Measurements from ENCODE around the gene CXCL5. TPM values are rescaled to one million over a fixed set of nuclear protein-coding genes. Genes with fewer than 3 reads are reported as not detected.

CXCL5 gene
- total RNA-seq, 3 donors from 2014 or later (not counting 1 experiment from before 2014, with no cell fraction given), result 0.23 to 2.0 (median 1.5) TPM

GRCh38 chr4:74037076-74037955 lies 38.8 kb upstream of the CXCL5 start:
- Mint-ChIP-seq H3K27ac (no peak overlapping the region), H3K9me3 (peaks cover 0 to 2% of the 10 kb centered on the region in 2 donors), H3K4me1 (peaks cover 16% of the 10 kb centered on the region in 2 donors), H3K36me3 (no peaks in the 10 kb centered on the region), H3K4me3 (peak overlapping the region; percentile 77), H3K27me3 (ENCODE audit: low read depth in 2 of 2) (peaks cover 26 to 48% of the 10 kb centered on the region in 2 donors)
- no peaks in the 10 kb centered on the region for H3K9me3 ChIP-seq (ENCODE audit: control insufficient read depth, insufficient read depth, low read length)
- no peak for ATAC-seq
- whole genome bisulfite sequencing (ENCODE audit: insufficient coverage), result 37% methylated on average over 4 of the region's 4 CpGs
- intact Hi-C loops (cut with micrococcal nuclease), result no loop called here
- no peaks in the 10 kb centered on the region for H3K36me3 ChIP-seq (ENCODE audit: control insufficient read depth, insufficient read depth, low read length)
- TF ChIP-seq, protein P1, sequence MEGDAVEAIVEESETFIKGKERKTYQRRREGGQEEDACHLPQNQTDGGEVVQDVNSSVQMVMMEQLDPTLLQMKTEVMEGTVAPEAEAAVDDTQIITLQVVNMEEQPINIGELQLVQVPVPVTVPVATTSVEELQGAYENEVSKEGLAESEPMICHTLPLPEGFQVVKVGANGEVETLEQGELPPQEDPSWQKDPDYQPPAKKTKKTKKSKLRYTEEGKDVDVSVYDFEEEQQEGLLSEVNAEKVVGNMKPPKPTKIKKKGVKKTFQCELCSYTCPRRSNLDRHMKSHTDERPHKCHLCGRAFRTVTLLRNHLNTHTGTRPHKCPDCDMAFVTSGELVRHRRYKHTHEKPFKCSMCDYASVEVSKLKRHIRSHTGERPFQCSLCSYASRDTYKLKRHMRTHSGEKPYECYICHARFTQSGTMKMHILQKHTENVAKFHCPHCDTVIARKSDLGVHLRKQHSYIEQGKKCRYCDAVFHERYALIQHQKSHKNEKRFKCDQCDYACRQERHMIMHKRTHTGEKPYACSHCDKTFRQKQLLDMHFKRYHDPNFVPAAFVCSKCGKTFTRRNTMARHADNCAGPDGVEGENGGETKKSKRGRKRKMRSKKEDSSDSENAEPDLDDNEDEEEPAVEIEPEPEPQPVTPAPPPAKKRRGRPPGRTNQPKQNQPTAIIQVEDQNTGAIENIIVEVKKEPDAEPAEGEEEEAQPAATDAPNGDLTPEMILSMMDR (IDR thresholded peaks at IDR 0.05), result no peak
- DNase-seq, result no peak
- peaks cover 17% of the 10 kb centered on the region for H3K27me3 ChIP-seq (ENCODE audit: control insufficient read depth, insufficient read depth, low read length)
- H3K27ac ChIP-seq (ENCODE audit: low read length), result no peak overlapping the region
- no peak overlapping the region for H3K4me3 ChIP-seq (ENCODE audit: low read length)
- H3K4me1 ChIP-seq (ENCODE audit: control insufficient read depth, insufficient read depth, low read length), result peaks cover 10% of the 10 kb centered on the region

DNA sequence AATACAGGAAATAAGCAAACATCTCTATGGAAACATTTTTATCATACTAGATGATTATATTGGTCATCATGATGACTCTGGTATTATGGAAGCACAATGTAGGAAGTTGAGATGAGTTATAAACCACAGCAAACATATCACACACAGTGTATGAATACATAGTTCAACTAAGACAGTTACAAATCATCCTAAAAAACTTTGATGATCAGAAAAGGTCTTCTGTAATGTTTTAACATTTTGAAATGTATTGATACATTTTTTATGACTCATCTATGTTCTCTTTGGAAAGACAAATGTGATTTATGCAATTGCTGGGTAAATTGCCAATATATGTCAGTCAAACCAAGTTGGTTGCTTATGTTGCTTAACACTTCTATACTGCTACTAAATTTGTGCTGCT lies 35.3 kb upstream of the CXCL5 start:
- Histone ChIP-seq H3K9me3 (ENCODE audit: control insufficient read depth, insufficient read depth, low read length) (no peaks in the 10 kb centered on the region), H3K4me1 (ENCODE audit: control insufficient read depth, insufficient read depth, low read length) (peaks cover 8% of the 10 kb centered on the region), H3K36me3 (ENCODE audit: control insufficient read depth, insufficient read depth, low read length) (no peaks in the 10 kb centered on the region), H3K27me3 (ENCODE audit: control insufficient read depth, insufficient read depth, low read length) (peaks cover 6% of the 10 kb centered on the region), H3K27ac (ENCODE audit: low read length) (no peak overlapping the region), H3K4me3 (ENCODE audit: low read length) (no peak overlapping the region)
- H3K27ac Mint-ChIP-seq, result no peak overlapping the region
- peaks cover 16 to 24% of the 10 kb centered on the region in 2 donors for H3K27me3 Mint-ChIP-seq (ENCODE audit: low read depth in 2 of 2)
- intact Hi-C loops (cut with micrococcal nuclease), result no loop called here
- H3K4me1 Mint-ChIP-seq, result peaks cover 7% of the 10 kb centered on the region in 2 donors
- ATAC-seq (no peak), DNase-seq (no peak)
- TF ChIP-seq, protein P1 (IDR thresholded peaks at IDR 0.05), result no peak
- H3K9me3 Mint-ChIP-seq, result peaks cover 0 to 4% of the 10 kb centered on the region in 2 donors
- H3K36me3 Mint-ChIP-seq, result no peaks in the 10 kb centered on the region
- H3K4me3 Mint-ChIP-seq, result no peak overlapping the region

GRCh38 chr4:74032064-74032463 lies 33.6 kb upstream of the CXCL5 start:
- Histone ChIP-seq H3K4me1 (ENCODE audit: control insufficient read depth, insufficient read depth, low read length) (no peaks in the 10 kb centered on the region), H3K27ac (ENCODE audit: low read length) (no peak overlapping the region), H3K9me3 (ENCODE audit: control insufficient read depth, insufficient read depth, low read length) (no peaks in the 10 kb centered on the region), H3K27me3 (ENCODE audit: control insufficient read depth, insufficient read depth, low read length) (peaks cover 2% of the 10 kb centered on the region), H3K36me3 (ENCODE audit: control insufficient read depth, insufficient read depth, low read length) (no peaks in the 10 kb centered on the region), H3K4me3 (ENCODE audit: low read length) (no peak overlapping the region)
- Mint-ChIP-seq H3K4me3 (no peak overlapping the region), H3K36me3 (no peaks in the 10 kb centered on the region), H3K9me3 (peaks cover 0 to 7% of the 10 kb centered on the region in 2 donors), H3K4me1 (no peaks in the 10 kb centered on the region), H3K27ac (no peak overlapping the region), H3K27me3 (ENCODE audit: low read depth in 2 of 2) (peaks cover 12 to 14% of the 10 kb centered on the region in 2 donors)
- ATAC-seq, result no peak
- TF ChIP-seq, protein P1 (IDR thresholded peaks at IDR 0.05), result no peak
- DNase-seq, result no peak
- intact Hi-C loops (cut with micrococcal nuclease), result no loop called here

DNA sequence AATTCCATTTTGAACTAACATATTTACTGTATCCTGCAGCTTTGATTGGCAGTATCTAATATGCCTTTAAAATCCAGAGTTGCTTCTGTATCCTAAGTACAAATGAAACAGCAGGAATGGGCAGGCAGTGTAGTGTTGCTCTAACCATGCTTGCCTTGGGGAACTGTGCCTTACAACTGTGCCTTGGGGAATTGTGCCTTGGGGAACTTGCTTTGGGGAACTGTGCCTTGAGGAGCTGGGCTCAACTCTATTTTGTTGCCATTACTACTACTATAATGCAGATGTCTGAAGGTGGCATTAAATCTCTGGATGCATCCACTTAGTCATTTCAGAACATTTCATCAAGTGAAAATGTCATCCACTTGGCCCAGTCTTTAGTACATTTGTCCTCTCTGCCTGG lies 33.1 kb upstream of the CXCL5 start:
- Histone ChIP-seq H3K9me3 (ENCODE audit: control insufficient read depth, insufficient read depth, low read length) (no peaks in the 10 kb centered on the region), H3K27ac (ENCODE audit: low read length) (no peak overlapping the region), H3K27me3 (ENCODE audit: control insufficient read depth, insufficient read depth, low read length) (no peaks in the 10 kb centered on the region), H3K4me1 (ENCODE audit: control insufficient read depth, insufficient read depth, low read length) (no peaks in the 10 kb centered on the region), H3K4me3 (ENCODE audit: low read length) (no peak overlapping the region), H3K36me3 (ENCODE audit: control insufficient read depth, insufficient read depth, low read length) (no peaks in the 10 kb centered on the region)
- Mint-ChIP-seq H3K4me1 (no peaks in the 10 kb centered on the region), H3K4me3 (no peak overlapping the region), H3K27me3 (ENCODE audit: low read depth in 2 of 2) (peaks cover 12 to 14% of the 10 kb centered on the region in 2 donors), H3K9me3 (peaks cover 0 to 7% of the 10 kb centered on the region in 2 donors), H3K27ac (no peak overlapping the region), H3K36me3 (no peaks in the 10 kb centered on the region)
- TF ChIP-seq, protein P1 (IDR thresholded peaks at IDR 0.05), result no peak
- intact Hi-C loops (cut with micrococcal nuclease), result no loop called here
- DNase-seq (no peak), ATAC-seq (no peak)

All from natural killer cell (primary cell).